Measurements from ENCODE around the gene KIF19. TPM values are rescaled to one million over a fixed set of nuclear protein-coding genes. Genes with fewer than 3 reads are reported as not detected.

Gene KIF19
- total and polyA plus RNA-seq, 2 donors = 0.32 to 1.4 TPM

GRCh38 chr17:74339537-74340195 is 13.6 kb downstream of the KIF19 start:
- H3K27ac ChIP-seq (ENCODE audit: low read depth) = no peak overlapping the region
- H3K4me1 ChIP-seq (ENCODE audit: insufficient read depth) = no peaks in the 10 kb centered on the region
- H3K4me3 ChIP-seq (ENCODE audit: low read depth, low read length) = no peak overlapping the region
- DNase-seq (ENCODE audit: extremely low spot score) = no peak
- 83% methylated on average over 19 of the region's 19 CpGs for WGBS
- H3K36me3 ChIP-seq (ENCODE audit: insufficient read depth) = no peaks in the 10 kb centered on the region

- no peak overlapping the region for H3K4me3 ChIP-seq (ENCODE audit: low read depth, low read length)
- 60% methylated on average over 13 of the region's 13 CpGs for WGBS
- no peaks in the 10 kb centered on the region for H3K4me1 ChIP-seq (ENCODE audit: insufficient read depth)
- DNase-seq (ENCODE audit: extremely low spot score) = no peak
- no peak overlapping the region for H3K27ac ChIP-seq (ENCODE audit: low read depth)
- no peaks in the 10 kb centered on the region for H3K36me3 ChIP-seq (ENCODE audit: insufficient read depth)
These were observed 14.5 kb downstream of the KIF19 start for GRCh38 chr17:74340470-74341023.

DNA sequence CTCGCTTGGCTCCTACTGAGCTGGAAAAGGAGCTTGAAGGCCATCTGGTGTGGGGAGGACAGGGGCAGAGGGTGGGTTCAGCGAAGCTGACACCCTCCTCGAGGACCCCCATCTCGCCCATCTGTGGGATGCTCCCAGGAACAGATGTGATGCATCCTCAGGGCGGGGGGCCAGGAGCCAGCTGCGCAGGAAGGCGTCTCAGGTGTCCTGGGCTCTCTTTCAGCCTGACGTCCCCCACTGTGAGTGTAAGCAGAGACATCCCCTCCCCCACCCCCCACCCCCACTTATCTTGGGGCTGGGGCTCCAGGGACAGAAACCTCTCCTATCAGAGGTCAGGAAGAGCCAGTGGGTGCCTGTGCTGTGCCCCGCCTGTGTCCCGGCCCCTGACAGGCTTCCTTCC is 16.2 kb downstream of the KIF19 start:
- DNase-seq (ENCODE audit: extremely low spot score) = no peak
- Histone ChIP-seq H3K36me3 (ENCODE audit: insufficient read depth) (no peaks in the 10 kb centered on the region), H3K27ac (ENCODE audit: low read depth) (no peak overlapping the region), H3K4me3 (ENCODE audit: low read depth, low read length) (no peak overlapping the region), H3K4me1 (ENCODE audit: insufficient read depth) (no peaks in the 10 kb centered on the region)
- WGBS = 77% methylated on average over 10 of the region's 10 CpGs

GRCh38 chr17:74343121-74343520 is 17.1 kb downstream of the KIF19 start:
- H3K4me3 ChIP-seq (ENCODE audit: low read depth, low read length) = no peak overlapping the region
- no peaks in the 10 kb centered on the region for H3K36me3 ChIP-seq (ENCODE audit: insufficient read depth)
- WGBS = 81% methylated on average over 8 of the region's 8 CpGs
- H3K4me1 ChIP-seq (ENCODE audit: insufficient read depth) = no peaks in the 10 kb centered on the region
- no peak overlapping the region for H3K27ac ChIP-seq (ENCODE audit: low read depth)
- DNase-seq (ENCODE audit: extremely low spot score) = no peak

- DNase-seq (ENCODE audit: extremely low spot score) = no peak
- Histone ChIP-seq H3K4me1 (ENCODE audit: insufficient read depth) (no peaks in the 10 kb centered on the region), H3K27ac (ENCODE audit: low read depth) (no peak overlapping the region), H3K4me3 (ENCODE audit: low read depth, low read length) (no peak overlapping the region), H3K36me3 (ENCODE audit: insufficient read depth) (no peaks in the 10 kb centered on the region)
- 52% methylated on average over 9 of the region's 9 CpGs for WGBS
These were observed 17.7 kb downstream of the KIF19 start for GRCh38 chr17:74343526-74344284.

- Histone ChIP-seq H3K36me3 (ENCODE audit: insufficient read depth) (no peaks in the 10 kb centered on the region), H3K4me1 (ENCODE audit: insufficient read depth) (no peaks in the 10 kb centered on the region), H3K4me3 (ENCODE audit: low read depth, low read length) (no peak overlapping the region), H3K27ac (ENCODE audit: low read depth) (no peak overlapping the region)
- DNase-seq (ENCODE audit: extremely low spot score) = no peak
- WGBS = 79% methylated on average over 21 of the region's 21 CpGs
These were observed 18.6 kb downstream of the KIF19 start for GRCh38 chr17:74344658-74345057.

- Histone ChIP-seq H3K27ac (ENCODE audit: low read depth) (no peak overlapping the region), H3K4me3 (ENCODE audit: low read depth, low read length) (no peak overlapping the region), H3K36me3 (ENCODE audit: insufficient read depth) (no peaks in the 10 kb centered on the region), H3K4me1 (ENCODE audit: insufficient read depth) (no peaks in the 10 kb centered on the region)
- 70% methylated on average over 13 of the region's 13 CpGs for WGBS
- DNase-seq (ENCODE audit: extremely low spot score) = no peak
These were observed 19.6 kb downstream of the KIF19 start for GRCh38 chr17:74345433-74346241.

GRCh38 chr17:74347646-74348045 is 21.6 kb downstream of the KIF19 start:
- H3K4me3 ChIP-seq (ENCODE audit: low read depth, low read length) = no peak overlapping the region
- H3K36me3 ChIP-seq (ENCODE audit: insufficient read depth) = no peaks in the 10 kb centered on the region
- no peak overlapping the region for H3K27ac ChIP-seq (ENCODE audit: low read depth)
- WGBS = 81% methylated on average over 14 of the region's 14 CpGs
- no peaks in the 10 kb centered on the region for H3K4me1 ChIP-seq (ENCODE audit: insufficient read depth)
- DNase-seq (ENCODE audit: extremely low spot score) = no peak

DNA sequence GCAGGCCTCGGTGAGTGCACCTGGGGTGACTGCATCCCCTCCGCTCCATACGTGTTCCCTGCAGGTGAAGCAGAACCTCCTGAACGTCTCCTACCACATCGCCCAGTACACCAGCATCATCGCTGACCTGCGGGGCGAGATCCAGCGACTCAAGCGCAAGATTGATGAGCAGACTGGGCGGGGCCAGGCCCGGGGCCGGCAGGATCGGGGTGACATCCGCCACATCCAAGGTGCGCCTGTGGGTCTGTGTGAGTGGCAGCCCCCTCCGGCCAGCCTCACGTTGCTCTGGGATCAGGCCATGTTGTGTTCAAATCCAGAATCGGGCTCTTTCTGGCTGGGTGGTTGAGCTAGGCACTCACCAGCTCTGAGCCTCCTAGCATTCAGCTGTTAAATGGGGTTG is 23.1 kb downstream of the KIF19 start:
- Histone ChIP-seq H3K36me3 (ENCODE audit: insufficient read depth) (no peaks in the 10 kb centered on the region), H3K27ac (ENCODE audit: low read depth) (no peak overlapping the region), H3K4me3 (ENCODE audit: low read depth, low read length) (no peak overlapping the region), H3K4me1 (ENCODE audit: insufficient read depth) (no peaks in the 10 kb centered on the region)
- WGBS = 76% methylated on average over 19 of the region's 19 CpGs
- DNase-seq (ENCODE audit: extremely low spot score) = no peak

DNA sequence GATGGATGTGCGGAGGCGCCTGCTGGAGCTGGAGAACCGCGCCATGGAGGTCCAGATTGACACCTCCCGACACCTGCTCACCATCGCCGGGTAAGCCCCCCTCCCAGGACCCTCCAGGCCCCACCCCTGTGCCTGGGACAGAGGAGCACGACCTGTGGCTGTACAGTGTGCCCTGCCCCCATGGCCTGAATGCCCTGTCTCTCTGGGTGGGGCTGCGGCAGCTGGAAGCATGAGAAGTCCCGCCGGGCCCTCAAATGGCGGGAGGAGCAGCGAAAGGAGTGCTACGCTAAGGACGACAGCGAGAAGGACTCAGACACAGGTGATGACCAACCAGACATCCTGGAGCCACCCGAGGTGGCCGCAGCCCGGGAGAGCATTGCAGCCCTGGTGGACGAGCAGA is 24.5 kb downstream of the KIF19 start:
- Histone ChIP-seq H3K4me3 (ENCODE audit: low read depth, low read length) (no peak overlapping the region), H3K27ac (ENCODE audit: low read depth) (no peak overlapping the region), H3K36me3 (ENCODE audit: insufficient read depth) (no peaks in the 10 kb centered on the region), H3K4me1 (ENCODE audit: insufficient read depth) (no peaks in the 10 kb centered on the region)
- WGBS = 80% methylated on average over 20 of the region's 20 CpGs
- no peak for DNase-seq (ENCODE audit: extremely low spot score)

DNA sequence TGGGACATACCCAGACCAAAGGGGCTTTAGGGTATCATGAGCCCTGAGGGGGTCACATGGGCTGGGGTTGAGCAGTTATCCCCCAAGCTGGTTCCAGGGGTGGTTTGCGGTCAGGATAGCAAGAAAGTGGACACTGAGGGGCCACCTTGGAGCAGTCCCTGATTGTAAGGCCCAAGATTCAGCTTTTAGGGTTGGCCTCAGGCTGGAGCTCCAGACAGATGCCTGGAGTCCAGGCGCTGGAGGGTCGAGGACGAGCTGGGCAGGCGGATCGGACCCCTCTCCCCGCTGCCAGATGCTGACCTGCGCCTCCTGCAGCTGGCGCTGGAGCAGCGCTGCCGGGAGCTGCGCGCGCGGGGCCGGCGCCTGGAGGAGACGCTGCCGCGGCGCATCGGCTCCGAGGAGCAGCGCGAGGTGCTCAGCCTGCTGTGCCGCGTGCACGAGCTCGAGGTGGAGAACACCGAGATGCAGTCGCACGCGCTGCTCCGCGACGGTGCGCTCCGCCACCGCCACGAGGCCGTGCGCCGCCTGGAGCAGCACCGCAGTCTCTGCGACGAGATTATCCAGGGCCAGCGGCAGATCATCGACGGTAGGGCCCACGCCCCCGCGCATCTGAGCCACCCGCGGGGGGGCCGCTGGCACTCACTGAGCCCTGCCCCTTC is 25.7 kb downstream of the KIF19 start:
- no peak overlapping the region for H3K27ac ChIP-seq (ENCODE audit: low read depth)
- DNase-seq (ENCODE audit: extremely low spot score) = no peak
- WGBS = 5% methylated on average over 55 of the region's 55 CpGs

GRCh38 chr17:74353446-74354060 is 27.5 kb downstream of the KIF19 start:
- Histone ChIP-seq H3K27ac (ENCODE audit: low read depth) (no peak overlapping the region), H3K36me3 (ENCODE audit: insufficient read depth) (no peaks in the 10 kb centered on the region), H3K4me1 (ENCODE audit: insufficient read depth) (no peaks in the 10 kb centered on the region), H3K4me3 (ENCODE audit: low read depth, low read length) (no peak overlapping the region)
- DNase-seq (ENCODE audit: extremely low spot score) = no peak
- 71% methylated on average over 10 of the region's 10 CpGs for WGBS

More for the DNA sequence above, 25.7 kb downstream of the KIF19 start:
- Histone ChIP-seq H3K36me3 (ENCODE audit: insufficient read depth) (no peaks in the 10 kb centered on the region), H3K4me3 (ENCODE audit: low read depth, low read length) (no peak overlapping the region), H3K4me1 (ENCODE audit: insufficient read depth) (no peaks in the 10 kb centered on the region)

- H3K4me1 ChIP-seq (ENCODE audit: insufficient read depth) = no peaks in the 10 kb centered on the region
- H3K4me3 ChIP-seq (ENCODE audit: low read depth, low read length) = no peak overlapping the region
- H3K36me3 ChIP-seq (ENCODE audit: insufficient read depth) = no peaks in the 10 kb centered on the region
- 9% methylated on average over 29 of the region's 29 CpGs for WGBS
- H3K27ac ChIP-seq (ENCODE audit: low read depth) = no peak overlapping the region
- no peak for DNase-seq (ENCODE audit: extremely low spot score)
These were observed 28.1 kb downstream of the KIF19 start for GRCh38 chr17:74354123-74354522.
